Pancreas (tissue), 10 donors: Measurements from ENCODE around the gene SPA17. TPM values are rescaled to one million over a fixed set of nuclear protein-coding genes. Genes with fewer than 3 reads are reported as not detected.

ENCODE experiments used
- ATAC-seq, 4 donors: fragments of 200-7000 bp; cut with Tn5 transposase; one replicate each; pipeline versions ENCODE4 v1.8.0 to v1.9.1; 2020; ENCODE audit warnings: mild to moderate bottlenecking in 4 of 4, moderate library complexity in 4 of 4
- DNase-seq, 6 donors: peaks; one replicate each; pipeline ENCODE4 v3.0.0-alpha.2; 2020
- FAIRE-seq: peaks from 2 replicates; lab custom pipeline; 2012; peaks lifted over from hg19 to GRCh38; lab: Jason Lieb, UNC
- H3K27ac ChIP-seq, 4 donors: fragments of 200-600 bp; sonication (generic); 1 replicate in 3 of 4; 2 replicates in 1 of 4; pipeline versions ENCODE4 v1.5.0 to v1.8.0; 2020
- H3K27me3 ChIP-seq, 4 donors: fragments of 200-600 bp; one replicate each; pipeline ENCODE4 v1.8.0; 2021
- H3K36me3 ChIP-seq, 3 donors: fragments of 200-600 bp; sonication (generic) in 1 of 3; one replicate each; pipeline versions ENCODE4 v1.5.0 to v1.8.0; 2020 to 2021
- H3K4me1 ChIP-seq, 3 donors: fragments of 200-600 bp; one replicate each; pipeline ENCODE4 v1.8.0; 2021
- H3K4me3 ChIP-seq, 4 donors: fragments of 200-600 bp; sonication (generic) in 2 of 4; one replicate each; pipeline versions ENCODE4 v1.5.0 to v1.8.0; 2020 to 2021
- H3K9me3 ChIP-seq, 4 donors: fragments of 200-600 bp; one replicate each; pipeline ENCODE4 v1.8.0; 2021
- WGBS, 2 donors: extraction: QIAGEN DNeasy Blood & Tissue Kit; methylation state at CpG; one replicate each; pipeline ENCODE4 v1.1.7; 2013; 5-methylcytosine and 5-hydroxymethylcytosine counted together
- intact Hi-C, 3 donors: fragments of 100-400 bp; cut with DNase I; formaldehyde crosslinking; loops; one replicate each; pipeline versions ENCODE4 v1.11.1 to v1.14.2; 2022
- polyA plus RNA-seq, 2 donors: library from polyadenylated mRNA; stranded (reverse); fragments of 200-250 nt; gene quantifications; one replicate each; pipeline ENCODE4 v1.2.3, GENCODE V29; 2013
- total RNA-seq, 6 donors: library from RNA; stranded (reverse); fragmentation: NEBNext Ultra II Directional in 4 of 6; extraction: Animal tissue kit (Norgen Biotek cat#: 25700) in 4 of 6; gene quantifications; one replicate each; pipeline versions ENCODE4 v1.2.1 to v1.2.4, GENCODE V29; 2021 to 2023
- TF ChIP-seq, protein P1 (sequence below), 4 donors: fragments of 200-600 bp; sonication (generic) in 3 of 4; IDR thresholded peaks; one replicate each; pipeline versions ENCODE4 v1.5.0 to v1.8.0; 2021; ENCODE audit warnings: antibody characterized with exemption in 4 of 4
- donor health status: healthy with polysubstance abuse.
- donor health status: DM: no; HTN: no; CAD: no; lungs with moderate emphysema.
- donor health status: DM: no; HTN: no; CAD: no.
- donor health status: control.
- donor health status: control.
- donor health status: Bipolar disorder and iron deficiency.
- donor health status: DM: yes; HTN: yes; CAD: no.
- donor health status: DM: no; HTN: no; CAD: no.
- donor health status: DM: no; HTN: no; CAD: no.
- donor health status: DM: yes; HTN: yes; CAD: no.

Gene SPA17
- total and polyA plus RNA-seq, 8 donors, result 1.2 to 7.3 (median 2.4) TPM

DNA sequence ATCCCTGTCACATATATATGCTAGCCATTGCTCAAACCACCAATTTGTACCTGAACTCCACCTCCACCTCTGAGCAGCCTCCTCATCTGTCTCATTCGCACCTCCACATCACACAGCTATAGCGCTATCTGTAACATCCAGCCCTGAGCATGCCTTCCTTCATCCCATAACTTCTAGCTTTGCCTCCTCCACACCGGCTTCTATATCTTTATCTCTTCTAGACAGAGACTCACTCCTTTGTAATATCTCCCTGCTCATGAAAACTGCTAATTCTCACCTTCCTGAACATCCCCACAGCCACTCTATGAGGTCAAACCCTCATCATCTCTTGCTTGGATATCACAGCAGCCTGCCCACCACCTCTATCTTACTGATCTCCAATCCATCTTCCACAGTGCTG lies 6.1 kb upstream of the SPA17 start:
- no peak for DNase-seq
- Histone ChIP-seq H3K9me3 (no peaks in the 10 kb centered on the region), H3K27ac (no peak overlapping the region), H3K4me1 (peaks cover 0 to 3% (median 3%) of the 10 kb centered on the region in 3 donors), H3K27me3 (no peaks in the 10 kb centered on the region), H3K36me3 (no peaks in the 10 kb centered on the region), H3K4me3 (no peak overlapping the region)
- intact Hi-C loops, result loop anchor here (10.0 kb wide), 2 partner anchors 87 to 167 kb away; partner anchors contain the start of gene VSIG2 (in 1 of the 3)
- FAIRE-seq, result no peak
- TF ChIP-seq, protein P1, sequence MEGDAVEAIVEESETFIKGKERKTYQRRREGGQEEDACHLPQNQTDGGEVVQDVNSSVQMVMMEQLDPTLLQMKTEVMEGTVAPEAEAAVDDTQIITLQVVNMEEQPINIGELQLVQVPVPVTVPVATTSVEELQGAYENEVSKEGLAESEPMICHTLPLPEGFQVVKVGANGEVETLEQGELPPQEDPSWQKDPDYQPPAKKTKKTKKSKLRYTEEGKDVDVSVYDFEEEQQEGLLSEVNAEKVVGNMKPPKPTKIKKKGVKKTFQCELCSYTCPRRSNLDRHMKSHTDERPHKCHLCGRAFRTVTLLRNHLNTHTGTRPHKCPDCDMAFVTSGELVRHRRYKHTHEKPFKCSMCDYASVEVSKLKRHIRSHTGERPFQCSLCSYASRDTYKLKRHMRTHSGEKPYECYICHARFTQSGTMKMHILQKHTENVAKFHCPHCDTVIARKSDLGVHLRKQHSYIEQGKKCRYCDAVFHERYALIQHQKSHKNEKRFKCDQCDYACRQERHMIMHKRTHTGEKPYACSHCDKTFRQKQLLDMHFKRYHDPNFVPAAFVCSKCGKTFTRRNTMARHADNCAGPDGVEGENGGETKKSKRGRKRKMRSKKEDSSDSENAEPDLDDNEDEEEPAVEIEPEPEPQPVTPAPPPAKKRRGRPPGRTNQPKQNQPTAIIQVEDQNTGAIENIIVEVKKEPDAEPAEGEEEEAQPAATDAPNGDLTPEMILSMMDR (IDR thresholded peaks at IDR 0.05), result no peak
- ATAC-seq, result no peak
- 92 to 96% methylated on average over 3 of the region's 3 CpGs for WGBS, 2 donors

DNA sequence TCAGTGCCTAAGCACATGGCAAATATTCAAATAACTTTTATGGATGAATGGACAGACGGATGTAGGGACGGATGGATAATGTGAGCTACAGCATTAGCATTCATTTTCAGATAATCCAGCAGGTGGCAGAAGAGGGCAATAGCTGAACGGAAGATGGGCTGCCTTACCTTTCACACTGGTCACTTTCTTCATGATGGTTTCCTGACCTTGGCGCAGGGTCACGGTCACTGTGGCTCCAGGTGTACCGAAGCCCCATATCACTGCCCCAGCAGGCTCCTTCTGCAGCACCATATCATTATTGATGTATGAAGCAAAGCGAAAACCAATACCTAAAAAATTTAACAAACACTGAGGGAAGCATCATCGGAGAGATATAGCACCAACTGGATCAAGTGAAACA lies 4.5 kb upstream of the SPA17 start:
- WGBS, 2 donors, result 19 to 21% methylated on average over 8 of the region's 8 CpGs
- intact Hi-C loops, result loop anchor here (10.0 kb wide), 2 partner anchors 86 to 166 kb away; partner anchors contain the start of gene VSIG2 (in 1 of the 3)
- DNase-seq (peak in 3 of 6 donors; percentile 25 to 51 (median 26)), ATAC-seq (peak in 3 of 4 donors; percentile 42 to 50 (median 49)), FAIRE-seq (no peak)
- Histone ChIP-seq H3K9me3 (no peaks in the 10 kb centered on the region), H3K4me3 (no peak overlapping the region), H3K4me1 (peaks cover 0 to 9% (median 7%) of the 10 kb centered on the region in 3 donors), H3K36me3 (no peaks in the 10 kb centered on the region), H3K27me3 (no peaks in the 10 kb centered on the region), H3K27ac (no peak overlapping the region)
- TF ChIP-seq, protein P1 (IDR thresholded peaks at IDR 0.05), result peak; percentile 19 to 60 (median 52)

DNA sequence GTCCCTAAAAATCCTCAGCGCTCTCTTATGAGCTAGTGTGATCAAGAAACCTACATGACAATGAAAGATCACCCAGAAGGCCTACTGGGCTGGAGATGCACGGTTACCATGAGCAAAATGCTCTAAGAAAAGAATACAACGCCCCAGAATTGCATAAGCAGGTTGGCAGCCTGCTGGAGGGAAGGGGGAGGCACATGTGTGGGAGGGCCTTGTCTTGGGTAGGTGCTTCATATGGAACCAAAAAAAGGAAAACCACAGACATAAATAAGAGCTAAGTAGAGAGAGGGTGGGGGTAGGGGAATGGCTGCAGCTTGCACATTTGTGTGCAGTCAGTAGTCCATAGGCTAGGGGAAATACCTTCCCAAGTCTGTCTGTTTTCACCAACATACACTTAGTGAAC lies 3.0 kb upstream of the SPA17 start:
- no peak for ATAC-seq
- no peak for FAIRE-seq
- DNase-seq, result no peak

DNA sequence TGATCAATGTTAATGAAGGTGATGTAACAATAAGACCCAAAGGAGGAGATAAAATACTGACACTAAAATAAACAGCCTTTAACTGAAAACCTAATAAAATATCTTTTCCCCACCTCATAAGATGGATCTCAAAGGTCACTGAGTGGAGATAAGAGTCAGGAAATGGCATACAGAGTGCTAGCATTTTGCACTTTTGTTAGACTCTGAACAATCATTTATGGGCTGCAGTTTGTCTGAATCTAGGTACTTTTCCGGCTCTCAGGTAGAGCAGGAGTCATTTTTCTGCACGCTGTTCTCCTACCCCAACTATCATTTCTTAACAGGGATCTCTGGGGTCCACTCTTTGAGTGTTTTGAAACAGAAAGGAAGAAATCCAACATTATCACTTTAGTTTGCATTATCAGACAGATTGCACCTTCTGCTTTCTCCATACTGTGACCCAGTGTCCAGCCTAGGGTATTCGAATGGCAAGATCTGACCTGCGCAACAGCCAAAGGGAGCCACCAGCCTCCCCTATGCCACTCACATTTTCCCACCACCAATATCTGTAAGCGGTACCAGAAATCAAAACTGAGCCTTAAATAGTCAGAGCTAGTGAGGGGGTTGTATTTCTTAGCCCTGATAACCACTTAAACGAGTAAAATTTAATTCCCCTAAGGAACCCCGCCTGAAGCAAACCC lies 1.0 kb upstream of the SPA17 start:
- Histone ChIP-seq H3K27me3 (no peaks in the 10 kb centered on the region), H3K9me3 (no peaks in the 10 kb centered on the region), H3K4me1 (peaks cover 0 to 9% (median 7%) of the 10 kb centered on the region in 3 donors), H3K36me3 (no peaks in the 10 kb centered on the region), H3K4me3 (peak overlapping the region; percentile 21 to 69 (median 60)), H3K27ac (peak overlapping the region in 3 of 4 donors; percentile 41 to 69 (median 59))
- 58 to 61% methylated on average over 7 of the region's 7 CpGs for WGBS, 2 donors
- DNase-seq, result no peak
- FAIRE-seq, result no peak
- intact Hi-C loops, result loop anchor here in 1 of 3 donors (10.0 kb wide), 1 partner anchor 72 kb away; no protein-coding TSS in a partner anchor
- ATAC-seq, result peak in 2 of 4 donors; percentile 1
- TF ChIP-seq, protein P1 (IDR thresholded peaks at IDR 0.05), result no peak

More for the DNA sequence above, 3.0 kb upstream of the SPA17 start:
- H3K36me3 ChIP-seq, result no peaks in the 10 kb centered on the region
- H3K4me1 ChIP-seq, result peaks cover 0 to 9% (median 7%) of the 10 kb centered on the region in 3 donors
- TF ChIP-seq, protein P1 (IDR thresholded peaks at IDR 0.05), result no peak
- intact Hi-C loops, result loop anchor here in 1 of 3 donors (10.0 kb wide), 1 partner anchor 74 kb away; no protein-coding TSS in a partner anchor
- no peak overlapping the region for H3K27ac ChIP-seq
- no peaks in the 10 kb centered on the region for H3K27me3 ChIP-seq
- H3K9me3 ChIP-seq, result no peaks in the 10 kb centered on the region
- H3K4me3 ChIP-seq, result no peak overlapping the region
- 62 to 79% methylated on average over 3 of the region's 3 CpGs for WGBS, 2 donors
